ENCODE data around the gene MISP3.

DNA sequence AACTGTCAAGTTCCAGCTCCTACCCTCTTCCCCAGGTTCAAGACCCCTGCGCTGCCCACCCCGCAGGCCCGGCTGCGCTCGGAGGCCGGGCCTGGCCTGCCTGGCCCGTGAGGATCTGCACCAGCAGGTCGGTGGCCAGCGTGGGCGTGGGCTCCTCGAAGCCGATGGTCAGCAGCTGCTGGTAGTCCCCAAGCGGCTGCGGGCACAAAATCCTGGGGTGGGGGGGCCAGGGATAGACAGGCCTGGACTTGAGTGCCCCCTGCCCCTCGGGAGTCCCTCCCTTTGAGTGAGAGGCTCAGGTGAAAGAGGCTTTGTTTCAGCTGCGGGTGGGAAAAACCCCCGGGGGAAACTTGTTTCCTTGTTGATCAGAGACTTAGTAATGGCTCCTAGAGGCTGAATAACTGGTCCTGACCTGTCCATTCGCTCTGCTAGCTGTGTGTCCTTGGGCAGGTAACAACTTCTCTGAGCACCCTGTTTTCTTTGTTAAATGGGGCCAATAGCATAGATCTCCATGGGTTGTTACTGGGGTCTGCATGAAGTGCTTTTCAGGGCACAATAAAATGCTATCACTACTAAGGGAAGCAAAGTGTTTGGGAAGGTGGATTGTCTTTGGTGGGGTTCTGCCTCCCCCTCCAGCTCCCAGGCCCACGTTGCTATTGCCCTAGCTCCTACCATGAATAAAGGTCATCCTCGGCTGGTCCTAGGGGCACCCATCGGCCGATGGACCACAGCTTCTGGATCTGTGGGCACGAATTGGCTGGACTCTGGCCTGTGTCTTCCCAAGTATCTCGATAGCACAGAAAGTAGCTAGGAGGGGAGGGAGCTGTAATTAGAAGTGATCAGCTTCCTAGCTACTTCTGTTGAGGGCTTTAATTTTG, 9.4 kb downstream of the MISP3 start:
- no peak for TF ChIP-seq GATA3 (IDR thresholded peaks at IDR 0.05; ENCODE audit: low read depth, low read length)
- no peak for TF ChIP-seq GATA2 (IDR thresholded peaks at IDR 0.05; ENCODE audit: low read depth, low read length)
